Neural cell (in vitro differentiated cells): ENCODE data around the gene XXYLT1.

Source experiments
- EP300 ChIP-seq: fragments of 450-650 bp; conservative IDR thresholded peaks from 2 replicates; pipeline ENCODE4 v1.6.1; 2014; ENCODE audit warnings: antibody characterized with exemption, mild to moderate bottlenecking, moderate library complexity; ENCODE audit not compliant: poor library complexity, severe bottlenecking
- EZH2 ChIP-seq: fragments of 200-600, 300-800 bp; shearing (Covaris generic), sonication (generic); IDR thresholded peaks from 2 replicates; pipeline ENCODE4 v1.6.1; 2014; ENCODE audit warnings: antibody characterized with exemption, low read length, borderline replicate concordance, mild to moderate bottlenecking; ENCODE audit not compliant: insufficient read depth, poor library complexity, severe bottlenecking
- SMC3 ChIP-seq: fragments of 450-650 bp; conservative IDR thresholded peaks from 2 replicates; pipeline ENCODE4 v1.6.1; 2014; ENCODE audit warnings: antibody characterized with exemption, mild to moderate bottlenecking, moderate library complexity; ENCODE audit not compliant: poor library complexity
- TF ChIP-seq, protein P1 (sequence below): fragments of 450-650 bp; IDR thresholded peaks from 2 replicates; pipeline ENCODE4 v1.5.1; 2014; ENCODE audit warnings: antibody characterized with exemption, mild to moderate bottlenecking, moderate library complexity; ENCODE audit not compliant: poor library complexity, severe bottlenecking

DNA sequence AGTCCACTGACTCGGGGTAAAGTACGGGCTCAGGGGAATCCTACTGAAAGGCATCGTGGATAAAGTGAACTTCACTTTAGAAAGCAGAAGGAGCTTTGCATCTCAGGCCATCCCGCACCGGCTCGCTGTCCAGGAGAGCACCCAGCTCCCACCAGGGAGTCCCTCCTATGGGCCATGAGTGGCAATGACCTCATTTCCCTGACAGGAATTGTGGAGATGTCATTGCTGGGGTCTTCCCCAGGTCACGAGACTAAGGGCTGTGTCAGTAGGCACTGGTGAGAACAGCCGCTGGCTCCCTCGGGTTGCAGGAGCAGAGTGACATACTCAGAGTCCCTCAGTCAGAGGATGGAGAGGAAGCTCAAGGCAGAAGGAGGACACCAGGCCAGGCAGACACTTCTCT is 97.3 kb downstream of the XXYLT1 start:
- no peak for TF ChIP-seq EP300
- no peak for TF ChIP-seq SMC3
- TF ChIP-seq, protein P1, sequence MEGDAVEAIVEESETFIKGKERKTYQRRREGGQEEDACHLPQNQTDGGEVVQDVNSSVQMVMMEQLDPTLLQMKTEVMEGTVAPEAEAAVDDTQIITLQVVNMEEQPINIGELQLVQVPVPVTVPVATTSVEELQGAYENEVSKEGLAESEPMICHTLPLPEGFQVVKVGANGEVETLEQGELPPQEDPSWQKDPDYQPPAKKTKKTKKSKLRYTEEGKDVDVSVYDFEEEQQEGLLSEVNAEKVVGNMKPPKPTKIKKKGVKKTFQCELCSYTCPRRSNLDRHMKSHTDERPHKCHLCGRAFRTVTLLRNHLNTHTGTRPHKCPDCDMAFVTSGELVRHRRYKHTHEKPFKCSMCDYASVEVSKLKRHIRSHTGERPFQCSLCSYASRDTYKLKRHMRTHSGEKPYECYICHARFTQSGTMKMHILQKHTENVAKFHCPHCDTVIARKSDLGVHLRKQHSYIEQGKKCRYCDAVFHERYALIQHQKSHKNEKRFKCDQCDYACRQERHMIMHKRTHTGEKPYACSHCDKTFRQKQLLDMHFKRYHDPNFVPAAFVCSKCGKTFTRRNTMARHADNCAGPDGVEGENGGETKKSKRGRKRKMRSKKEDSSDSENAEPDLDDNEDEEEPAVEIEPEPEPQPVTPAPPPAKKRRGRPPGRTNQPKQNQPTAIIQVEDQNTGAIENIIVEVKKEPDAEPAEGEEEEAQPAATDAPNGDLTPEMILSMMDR: no peak
- no peak for TF ChIP-seq EZH2
